GM10266 (cell line): ENCODE results near the gene PCNX2.

Experiments used
- DNase-seq: peaks from one replicate; pipeline ENCODE4 v3.0.0; 2012; ENCODE audit errors: extremely low spot score
- TF ChIP-seq, protein P1 (sequence below): IDR thresholded peaks from 2 replicates; pipeline ENCODE4 v1.5.1; 2012; ENCODE audit warnings: mild to moderate bottlenecking, low read depth; ENCODE audit not compliant: control insufficient read depth, insufficient read depth; ENCODE audit errors: missing control alignments

Gene PCNX2

DNA sequence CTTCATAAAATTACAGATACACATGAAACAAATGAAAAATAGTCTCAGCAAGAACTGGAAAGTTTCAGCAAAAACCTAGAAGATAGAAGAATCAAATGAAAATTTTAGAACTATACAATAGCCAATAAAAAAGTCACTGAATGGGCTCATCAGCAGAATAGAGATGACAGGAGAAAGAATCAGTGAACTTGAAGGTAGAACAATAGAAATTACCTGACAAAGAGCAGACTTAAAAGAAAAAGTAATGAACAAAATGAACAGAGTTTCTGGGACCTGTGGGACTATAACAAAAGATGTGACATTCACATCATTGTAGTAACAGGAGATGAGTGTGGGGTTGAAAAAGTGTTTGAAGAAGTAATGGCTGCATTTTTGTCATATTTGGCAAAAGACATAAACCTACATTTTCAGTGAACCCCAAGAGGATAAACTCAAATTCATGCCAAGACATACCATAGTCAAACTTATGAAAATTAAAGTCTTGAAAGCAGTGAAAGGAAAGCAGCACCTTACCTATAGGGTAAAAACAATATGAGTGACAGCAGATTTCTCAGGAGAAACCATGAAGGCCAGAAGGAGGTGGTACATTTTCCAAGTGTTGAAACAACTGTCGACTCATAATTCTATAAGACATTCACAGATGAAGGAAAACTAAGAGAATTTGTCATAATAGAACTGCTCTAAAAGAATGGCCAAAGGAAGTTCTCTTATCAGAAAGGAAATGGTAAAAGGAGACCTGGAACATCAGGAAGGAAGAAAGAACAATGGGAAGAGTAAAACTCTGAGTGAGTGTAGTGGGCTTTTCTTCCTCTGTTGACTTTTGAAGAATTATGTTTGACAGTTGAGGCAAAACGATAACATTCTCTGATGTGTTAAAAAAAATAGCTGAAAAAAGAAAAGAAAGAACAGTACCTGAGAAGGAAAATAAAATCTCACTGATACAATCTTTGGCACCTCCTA is 321.6 kb downstream of the PCNX2 start:
- no peak for DNase-seq
- TF ChIP-seq, protein P1, sequence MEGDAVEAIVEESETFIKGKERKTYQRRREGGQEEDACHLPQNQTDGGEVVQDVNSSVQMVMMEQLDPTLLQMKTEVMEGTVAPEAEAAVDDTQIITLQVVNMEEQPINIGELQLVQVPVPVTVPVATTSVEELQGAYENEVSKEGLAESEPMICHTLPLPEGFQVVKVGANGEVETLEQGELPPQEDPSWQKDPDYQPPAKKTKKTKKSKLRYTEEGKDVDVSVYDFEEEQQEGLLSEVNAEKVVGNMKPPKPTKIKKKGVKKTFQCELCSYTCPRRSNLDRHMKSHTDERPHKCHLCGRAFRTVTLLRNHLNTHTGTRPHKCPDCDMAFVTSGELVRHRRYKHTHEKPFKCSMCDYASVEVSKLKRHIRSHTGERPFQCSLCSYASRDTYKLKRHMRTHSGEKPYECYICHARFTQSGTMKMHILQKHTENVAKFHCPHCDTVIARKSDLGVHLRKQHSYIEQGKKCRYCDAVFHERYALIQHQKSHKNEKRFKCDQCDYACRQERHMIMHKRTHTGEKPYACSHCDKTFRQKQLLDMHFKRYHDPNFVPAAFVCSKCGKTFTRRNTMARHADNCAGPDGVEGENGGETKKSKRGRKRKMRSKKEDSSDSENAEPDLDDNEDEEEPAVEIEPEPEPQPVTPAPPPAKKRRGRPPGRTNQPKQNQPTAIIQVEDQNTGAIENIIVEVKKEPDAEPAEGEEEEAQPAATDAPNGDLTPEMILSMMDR, result no peak

DNA sequence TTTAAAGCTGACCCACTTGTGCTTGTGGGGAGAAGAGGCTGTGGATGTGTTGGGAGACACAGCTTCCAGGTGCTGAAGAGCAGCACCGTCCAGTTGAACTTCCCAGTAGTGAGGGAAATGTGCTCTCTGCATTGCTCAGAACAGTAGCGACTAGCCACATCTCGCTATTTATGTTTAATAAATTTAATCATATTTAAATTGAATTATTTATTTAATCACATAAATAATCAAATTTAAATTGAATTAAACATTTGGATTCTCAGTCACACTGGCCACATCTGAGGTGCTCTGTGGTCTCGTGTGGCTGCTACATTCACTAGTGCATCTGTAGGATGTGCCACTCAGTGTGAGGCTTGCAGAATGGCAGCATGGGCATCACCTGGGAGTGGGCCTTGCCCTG is 325.0 kb downstream of the PCNX2 start:
- TF ChIP-seq, protein P1, result no peak
- DNase-seq, result no peak

DNA sequence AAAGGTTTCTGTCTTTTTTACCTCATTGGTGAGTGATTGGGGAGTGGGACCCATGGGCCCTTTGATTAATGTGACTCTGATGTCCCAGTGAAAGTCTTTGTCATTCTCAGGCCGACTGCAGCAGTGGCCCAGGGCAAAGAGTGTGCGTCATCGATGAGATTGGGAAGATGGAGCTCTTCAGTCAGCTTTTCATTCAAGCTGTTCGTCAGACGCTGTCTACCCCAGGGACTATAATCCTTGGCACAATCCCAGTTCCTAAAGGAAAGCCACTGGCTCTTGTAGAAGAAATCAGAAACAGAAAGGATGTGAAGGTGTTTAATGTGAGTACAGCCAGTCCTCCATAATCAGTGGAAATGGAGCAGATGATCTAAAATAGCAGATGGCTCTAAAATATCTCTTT is 325.7 kb downstream of the PCNX2 start:
- TF ChIP-seq, protein P1, result no peak

DNA sequence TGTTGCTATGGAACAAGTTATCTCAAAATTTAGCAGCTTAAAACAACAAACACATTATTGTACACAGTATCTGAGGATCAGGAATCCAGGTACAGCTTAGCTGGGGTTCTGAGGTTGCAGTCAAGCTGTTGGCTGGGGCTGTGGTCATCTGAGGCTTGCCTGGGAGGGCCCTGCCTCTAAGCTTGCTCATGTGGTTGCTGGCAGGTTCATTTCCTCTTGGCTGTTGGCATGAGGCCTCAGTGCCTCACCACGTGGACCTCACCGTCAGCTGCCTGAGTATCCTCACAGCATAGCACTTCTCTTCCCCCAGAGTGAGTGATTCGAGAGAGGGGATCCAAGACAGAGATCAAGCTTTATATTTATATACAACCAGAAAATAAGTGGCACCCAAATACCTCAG is 326.6 kb downstream of the PCNX2 start:
- DNase-seq, result no peak
- TF ChIP-seq, protein P1, result no peak

More for the DNA sequence above, 325.7 kb downstream of the PCNX2 start:
- DNase-seq, result no peak

DNA sequence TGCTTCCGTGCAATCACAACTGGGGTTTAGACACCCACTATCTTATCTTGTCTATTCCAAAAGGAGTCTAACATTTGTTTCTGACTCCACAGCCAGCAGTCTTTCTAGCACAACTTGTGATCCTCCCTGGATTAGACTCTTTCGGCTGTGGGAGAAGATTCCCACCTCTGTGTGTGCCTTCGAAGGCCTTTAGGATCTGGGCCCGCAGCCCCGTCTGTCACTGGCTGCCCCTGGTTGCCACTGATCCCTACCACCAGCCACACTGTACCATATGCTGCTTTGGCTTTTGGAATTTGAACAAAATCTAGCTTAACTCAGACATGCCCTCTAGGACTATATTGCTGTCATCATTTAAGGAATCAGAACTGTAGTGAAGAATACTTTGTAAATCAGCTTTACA is 327.1 kb downstream of the PCNX2 start:
- no peak for DNase-seq
- TF ChIP-seq, protein P1, result no peak

DNA sequence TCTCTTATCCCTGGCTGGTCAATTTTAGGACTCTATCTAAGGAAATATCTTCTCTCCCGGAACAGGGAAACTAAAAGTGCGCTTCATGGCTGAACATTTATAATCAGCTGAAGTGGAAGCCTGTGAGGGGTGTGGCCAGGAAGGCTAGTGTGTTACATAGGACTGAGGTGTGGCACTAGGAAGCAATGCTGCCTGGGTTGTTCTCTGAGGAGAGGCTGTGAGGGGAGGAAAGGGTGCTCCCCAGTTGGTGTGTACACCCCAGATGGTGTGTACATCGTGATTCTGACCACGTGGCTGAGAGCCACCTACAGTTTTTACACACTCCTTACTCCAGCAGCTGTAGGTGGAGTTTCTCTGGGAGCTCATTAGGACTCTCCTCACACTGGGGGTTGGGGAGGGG is 328.9 kb downstream of the PCNX2 start:
- TF ChIP-seq, protein P1, result no peak
- no peak for DNase-seq

DNA sequence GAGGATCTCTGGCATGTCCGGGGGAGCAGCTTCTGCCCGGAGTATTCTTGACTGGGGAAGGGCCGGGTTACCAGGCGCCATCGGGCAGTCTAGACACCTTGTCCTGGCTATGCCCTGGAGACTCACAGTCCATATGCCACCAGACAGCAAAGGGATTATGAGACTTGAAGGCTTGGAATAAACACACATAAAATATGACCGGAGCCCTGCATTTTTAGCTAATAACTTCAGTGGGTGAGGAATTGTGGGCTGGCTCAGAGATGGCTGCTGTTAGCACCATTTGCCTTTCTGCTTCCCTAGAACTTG is 329.7 kb downstream of the PCNX2 start:
- no peak for DNase-seq
- TF ChIP-seq, protein P1, result no peak
